CD4-positive, alpha-beta T cell treated with Interleukin-15 for 1 hour (primary cell): ENCODE measurements around the gene TEX36.
"Not testable (repeated sequence)": the region's sequence is repeated elsewhere in the genome, so short reads cannot be mapped to it uniquely, and the experiment has no call there.

Experiments
- DNase-seq: peaks from one replicate; pipeline ENCODE4 v3.0.0-alpha.2; 2020

The TEX36 gene

DNA sequence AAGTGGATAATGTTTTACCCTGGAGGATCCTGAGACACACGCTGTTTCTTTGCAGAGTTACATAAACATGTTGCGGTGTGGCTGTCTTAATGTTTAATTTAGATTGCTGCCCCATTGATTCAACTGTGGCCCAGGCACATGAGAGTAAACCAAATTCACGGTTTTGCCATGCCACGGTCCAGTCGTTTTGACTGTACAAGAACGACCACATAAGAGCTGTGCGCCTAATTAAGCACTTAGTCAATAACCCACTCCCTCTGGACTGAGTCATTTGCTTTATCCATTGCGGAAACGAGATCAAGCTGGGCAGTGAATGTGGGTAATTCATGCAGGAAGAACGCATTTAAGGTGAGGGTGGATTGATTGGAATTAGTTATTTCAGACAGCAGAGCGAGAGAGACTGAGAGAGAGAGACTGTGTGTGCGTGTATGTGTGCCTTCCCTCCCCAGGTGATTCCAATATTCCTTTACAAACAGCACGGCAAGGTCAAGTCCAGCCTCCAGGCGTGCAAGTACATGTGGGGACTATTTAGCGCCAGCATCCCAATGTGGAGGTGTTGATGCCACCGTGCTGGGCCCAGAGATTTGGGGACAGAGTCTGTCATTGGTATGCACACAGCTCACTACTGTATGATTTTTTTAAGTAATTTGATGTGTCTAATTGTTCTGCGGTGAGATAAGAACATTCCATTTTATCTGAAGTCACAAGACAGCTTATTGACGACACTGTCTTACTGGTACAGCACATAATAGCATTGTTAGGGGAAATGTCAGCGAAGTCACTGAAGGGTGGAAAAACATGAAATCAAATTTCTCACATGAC, 8.4 kb upstream of the TEX36 start:
- DNase-seq, result no peak

DNA sequence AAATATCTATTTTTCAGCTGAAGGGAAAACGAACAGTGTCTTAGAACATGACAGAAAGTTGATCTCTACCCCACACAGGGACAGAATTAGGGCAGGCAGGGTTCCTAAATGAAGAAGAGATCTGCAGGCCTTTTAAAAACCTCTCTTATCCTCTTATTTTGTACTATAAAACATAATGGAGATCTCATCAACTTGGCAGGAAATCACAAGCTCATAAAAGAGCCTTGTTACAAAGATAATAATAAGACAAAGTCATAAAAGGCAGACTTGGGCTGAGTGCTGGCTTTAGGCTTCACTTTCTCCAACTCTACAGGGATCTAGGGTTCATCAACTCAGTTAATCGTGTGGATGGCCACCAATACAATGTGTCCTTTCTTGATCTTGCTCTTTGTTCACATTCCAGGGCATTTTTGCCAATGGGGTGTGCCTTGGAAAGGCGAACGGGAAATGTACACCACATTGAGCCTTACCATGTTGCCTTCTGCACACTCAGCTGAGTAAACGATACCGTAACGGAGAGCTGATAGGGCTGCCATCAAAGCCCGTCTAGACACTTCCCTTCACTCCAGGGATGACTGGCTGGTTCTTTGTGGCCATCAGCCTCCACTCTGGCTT, 7.1 kb upstream of the TEX36 start:
- no peak for DNase-seq

DNA sequence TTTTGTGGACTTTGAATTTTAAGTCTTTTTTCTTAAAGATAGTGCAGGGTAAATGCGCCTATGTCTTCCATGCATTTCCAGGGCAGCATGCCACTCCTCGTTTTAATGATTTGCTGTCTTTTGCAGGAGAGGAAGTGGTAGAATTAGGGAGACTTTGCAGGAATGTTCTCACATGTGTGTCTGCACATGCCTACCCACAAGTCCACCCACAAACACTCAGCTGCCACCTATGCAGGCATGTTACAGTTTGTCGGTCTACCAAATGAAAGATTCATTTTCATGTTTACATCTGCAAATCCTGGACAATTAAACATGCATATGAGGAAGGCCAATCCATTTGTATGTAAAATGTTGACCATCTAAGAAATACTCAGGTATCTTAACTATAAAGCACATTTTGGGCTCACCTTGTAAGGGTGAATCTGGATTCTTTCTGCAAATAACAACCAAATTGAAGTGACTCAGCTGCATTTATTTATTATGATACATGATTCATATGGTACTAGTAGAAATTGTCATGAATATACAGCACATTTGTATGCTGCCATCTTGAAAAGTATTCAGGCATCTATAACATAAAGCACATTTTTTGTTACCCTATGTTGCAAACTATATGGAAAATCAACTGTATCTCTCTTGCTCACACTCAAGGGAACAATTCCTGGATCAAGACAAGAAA, 4.7 kb upstream of the TEX36 start:
- DNase-seq, result no peak

DNA sequence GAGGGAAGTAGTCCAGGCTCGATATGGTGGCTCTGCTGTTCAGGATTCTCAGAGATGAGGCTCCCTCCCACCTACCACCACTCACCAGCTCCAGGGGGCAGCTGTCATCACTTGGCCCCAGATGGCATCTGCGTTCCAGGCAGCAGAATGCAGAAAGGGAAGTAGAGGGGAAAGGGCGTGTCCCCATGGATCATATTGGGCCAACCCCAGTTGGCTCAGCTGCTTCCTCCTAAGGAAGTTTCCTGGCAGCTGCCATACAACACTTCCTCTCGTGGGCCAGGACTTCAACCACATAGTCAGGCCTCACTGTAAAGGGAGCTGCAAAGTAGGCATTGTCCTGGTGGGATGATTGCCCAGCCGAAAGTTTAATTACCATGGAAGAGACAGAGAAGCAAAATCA, 1.6 kb upstream of the TEX36 start:
- no peak for DNase-seq

DNA sequence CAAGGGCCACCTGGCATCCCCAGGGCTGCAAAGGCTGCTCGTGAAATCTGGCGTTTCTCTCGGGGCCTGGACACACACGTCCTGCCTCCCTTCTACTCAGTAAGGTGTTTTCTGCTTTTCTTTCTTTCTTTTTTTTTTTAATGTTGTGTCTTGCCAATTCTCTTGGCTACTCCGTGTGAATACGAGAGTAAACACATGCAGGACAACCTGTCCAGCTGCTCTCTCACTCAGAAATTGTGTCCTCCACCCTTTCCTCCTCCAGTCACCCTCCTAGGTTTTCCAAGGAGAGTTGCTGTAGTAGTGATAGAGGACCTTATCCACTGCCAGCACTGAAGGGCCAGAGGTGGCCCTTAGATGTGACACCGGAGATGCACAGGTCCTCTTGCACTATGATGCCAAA, 858 bp upstream of the TEX36 start:
- DNase-seq, result no peak

DNA sequence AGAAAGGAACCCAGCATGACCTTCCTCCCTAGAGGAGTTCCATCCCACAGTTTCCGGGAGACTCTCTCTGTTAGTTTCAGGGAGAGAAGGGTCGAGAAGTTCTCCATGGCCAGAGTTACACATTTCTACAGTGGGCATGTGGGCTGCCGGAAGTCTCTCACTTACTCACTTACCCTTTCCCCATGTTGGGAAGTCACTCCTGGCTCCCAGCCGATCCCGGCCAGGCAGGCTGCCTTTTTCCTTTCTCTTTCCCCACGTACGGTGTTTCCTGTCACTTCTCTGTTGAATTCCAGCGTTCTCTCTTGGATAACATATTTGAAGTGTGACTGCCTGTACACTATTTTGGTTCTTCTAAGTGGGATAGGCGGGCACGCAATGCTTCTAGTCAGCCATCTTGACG, 3.5 kb downstream of the TEX36 start:
- DNase-seq, result no peak

DNA sequence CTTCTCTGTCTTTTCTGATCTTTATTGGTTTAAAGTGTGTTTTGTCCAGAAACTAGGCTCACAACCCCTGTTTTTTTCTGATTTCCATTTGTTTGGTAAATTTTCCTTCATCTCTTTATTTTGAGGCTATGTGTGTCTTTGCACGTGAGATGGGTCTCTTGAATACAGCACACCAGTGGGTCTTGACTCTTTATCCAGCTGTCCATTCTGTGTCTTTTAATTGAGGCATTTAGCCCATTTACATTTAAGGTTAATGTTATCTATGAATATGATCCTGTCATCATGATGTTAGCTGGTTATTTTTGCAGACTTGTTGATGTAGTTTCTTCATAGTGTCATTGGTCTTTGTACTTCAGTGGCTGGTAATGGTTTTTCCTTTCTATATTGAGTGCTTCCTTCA, 10.1 kb downstream of the TEX36 start:
- DNase-seq, result no peak

DNA sequence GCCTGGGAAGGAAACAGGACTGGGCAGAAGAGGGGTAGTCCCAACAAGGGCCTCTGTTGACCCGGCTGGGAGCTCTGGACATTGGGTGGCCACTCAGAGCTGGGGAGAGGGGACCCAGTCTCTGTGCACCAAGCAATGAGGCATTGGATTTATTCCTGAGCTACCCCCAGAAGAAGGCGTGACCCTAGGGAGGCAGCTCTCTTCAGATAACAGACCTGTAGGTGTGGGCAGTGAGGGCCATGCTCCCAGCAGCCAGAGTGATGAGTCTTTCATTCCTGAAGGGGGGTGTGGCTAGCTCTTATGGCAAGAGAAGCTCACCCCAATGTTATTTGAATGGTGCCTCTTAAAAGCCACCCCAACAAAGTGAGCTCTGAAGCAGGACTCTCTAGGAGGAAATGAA, 20.4 kb downstream of the TEX36 start:
- no peak for DNase-seq

DNA sequence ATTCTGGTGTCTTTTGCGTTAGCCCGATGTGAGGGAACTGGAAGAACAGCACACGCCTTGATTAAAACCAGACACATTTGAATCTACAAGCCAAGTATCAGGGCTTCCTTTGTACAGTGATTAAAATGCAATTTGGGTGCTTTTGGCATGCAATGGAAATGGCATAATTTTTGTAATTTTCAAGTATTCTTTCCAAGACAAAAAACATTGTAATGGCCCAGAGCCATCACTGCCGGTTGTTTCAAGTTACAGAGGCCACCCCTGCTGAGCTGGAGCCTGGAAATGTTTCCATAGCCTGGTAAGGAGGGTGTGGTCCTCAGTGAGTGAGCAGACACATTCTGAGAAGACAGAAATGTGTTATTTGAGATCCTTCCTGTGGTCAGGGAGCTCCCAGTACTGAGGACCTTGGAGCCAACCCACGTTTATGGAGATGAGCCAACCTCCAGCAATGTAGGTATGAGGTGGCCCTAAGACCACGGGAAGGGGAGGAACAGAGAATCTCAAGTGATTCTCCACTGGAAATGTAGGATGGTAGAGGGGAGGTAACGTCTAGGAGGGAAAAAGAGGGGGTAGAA, 20.9 kb downstream of the TEX36 start:
- DNase-seq, result no peak

DNA sequence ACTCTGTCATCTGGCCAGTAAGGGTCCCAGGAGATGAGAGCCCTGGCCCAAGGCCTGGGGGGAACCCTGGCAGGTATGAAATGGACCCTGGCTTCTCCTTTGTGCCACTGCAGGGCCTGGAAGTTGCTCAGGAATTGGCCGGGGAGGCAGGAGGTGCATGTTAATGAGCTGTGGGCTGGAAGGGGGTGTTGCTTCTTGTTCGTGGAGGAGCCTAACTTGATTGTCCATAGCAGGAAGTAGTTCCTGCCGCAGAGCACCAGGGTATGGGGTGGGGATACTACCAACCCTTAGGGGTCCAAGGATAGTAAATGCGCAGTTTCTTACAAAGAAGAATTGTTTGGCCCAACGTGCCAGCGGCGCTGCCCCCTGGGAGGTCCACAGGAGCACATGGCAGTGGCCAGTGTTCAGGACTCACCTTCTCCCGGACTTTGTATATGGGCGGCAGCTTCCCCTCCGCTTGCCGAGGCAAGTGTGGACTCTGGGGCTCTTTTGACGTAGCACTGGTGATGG, 21.5 kb downstream of the TEX36 start:
- no peak for DNase-seq

DNA sequence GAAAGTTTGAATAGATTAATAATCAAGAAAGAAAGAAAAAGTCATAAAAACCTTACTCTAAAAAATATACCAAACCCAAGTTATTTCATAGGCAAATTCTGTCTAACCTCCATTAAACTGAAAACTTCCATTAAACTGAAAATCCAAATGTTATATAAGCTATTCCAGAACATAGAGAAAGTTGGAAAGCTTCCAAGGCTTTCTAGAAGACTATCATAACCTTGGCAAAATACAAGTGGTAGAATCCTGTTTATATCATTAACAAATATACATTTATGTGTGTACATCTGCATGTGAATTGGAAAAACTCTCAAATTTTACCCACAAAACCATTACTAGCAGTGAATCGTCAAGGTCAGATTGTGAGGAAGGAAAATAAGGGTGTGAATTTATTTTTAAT, 23.9 kb downstream of the TEX36 start:
- DNase-seq, result no peak

DNA sequence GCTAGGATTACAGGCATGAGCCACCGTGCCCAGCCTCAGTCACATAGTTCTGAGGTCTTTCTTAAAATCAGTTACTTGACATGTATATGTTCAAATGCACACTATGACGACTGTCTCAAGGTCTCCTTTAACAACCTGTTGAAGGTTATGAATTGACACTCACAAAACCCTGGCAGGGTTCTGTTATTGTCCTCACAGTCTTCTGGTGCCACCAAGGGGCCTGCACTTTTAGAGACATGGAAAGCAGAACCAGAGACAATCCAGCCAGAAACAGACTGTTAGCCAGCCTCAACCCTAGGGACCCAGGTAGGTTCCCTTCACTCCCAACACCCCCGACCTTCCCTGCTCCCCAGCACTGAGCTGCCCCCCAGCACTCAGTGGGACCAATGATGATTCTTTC, 26.4 kb downstream of the TEX36 start:
- DNase-seq, result no peak

DNA sequence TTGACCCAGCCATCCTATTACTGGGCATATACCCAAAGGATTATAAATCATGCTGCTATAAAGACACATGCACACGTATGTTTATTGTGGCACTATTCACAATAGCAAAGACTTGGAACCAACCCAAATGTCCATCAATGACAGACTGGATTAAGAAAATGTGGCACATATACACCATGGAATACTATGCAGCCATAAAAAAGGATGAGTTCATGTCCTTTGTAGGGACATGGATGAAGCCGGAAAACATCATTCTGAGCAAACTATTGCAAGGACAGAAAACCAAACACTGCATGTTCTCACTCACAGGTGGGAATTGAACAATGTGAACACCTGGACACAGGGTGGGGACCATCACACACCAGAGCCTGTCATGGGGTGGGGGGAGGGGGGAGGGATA, 29.9 kb downstream of the TEX36 start:
- not testable (repeated sequence) for DNase-seq

DNA sequence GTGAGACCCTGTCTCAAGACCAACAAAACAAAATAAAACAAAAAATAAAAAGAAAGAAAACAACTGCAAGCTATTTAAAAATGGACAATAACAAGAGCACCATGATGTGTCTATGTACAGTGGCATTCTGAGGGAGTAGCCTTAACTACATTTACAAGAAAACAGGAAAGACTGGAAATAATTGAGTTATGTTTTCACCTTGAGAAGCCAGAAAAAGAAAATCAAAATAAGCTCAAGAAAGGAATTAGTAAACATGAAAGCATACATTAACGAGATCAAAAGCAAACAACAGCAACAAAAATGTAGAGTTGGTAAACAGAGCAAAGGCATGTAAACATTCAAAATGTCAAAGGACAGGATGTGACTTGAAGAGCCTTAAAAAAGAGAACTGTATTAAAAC, 36.7 kb downstream of the TEX36 start:
- DNase-seq, result no peak

DNA sequence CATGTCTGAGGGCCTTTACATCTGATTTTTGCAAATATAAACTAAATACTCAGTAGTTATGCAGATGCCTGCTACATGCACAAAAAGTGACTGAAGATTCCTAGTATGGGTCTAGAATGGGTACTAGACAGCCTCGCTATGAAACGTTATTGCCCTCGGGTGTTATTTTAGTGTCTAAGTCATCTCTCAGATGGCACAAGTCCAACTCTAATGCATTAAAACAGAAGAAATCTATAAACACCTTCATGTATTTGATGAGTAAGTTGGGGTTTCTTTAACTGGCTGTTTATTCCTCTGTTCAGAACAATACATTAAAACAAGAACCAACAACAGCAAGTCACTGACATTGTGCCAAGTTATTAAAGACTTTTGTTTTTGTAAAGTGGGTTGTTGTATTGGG, 41.6 kb downstream of the TEX36 start:
- no peak for DNase-seq

DNA sequence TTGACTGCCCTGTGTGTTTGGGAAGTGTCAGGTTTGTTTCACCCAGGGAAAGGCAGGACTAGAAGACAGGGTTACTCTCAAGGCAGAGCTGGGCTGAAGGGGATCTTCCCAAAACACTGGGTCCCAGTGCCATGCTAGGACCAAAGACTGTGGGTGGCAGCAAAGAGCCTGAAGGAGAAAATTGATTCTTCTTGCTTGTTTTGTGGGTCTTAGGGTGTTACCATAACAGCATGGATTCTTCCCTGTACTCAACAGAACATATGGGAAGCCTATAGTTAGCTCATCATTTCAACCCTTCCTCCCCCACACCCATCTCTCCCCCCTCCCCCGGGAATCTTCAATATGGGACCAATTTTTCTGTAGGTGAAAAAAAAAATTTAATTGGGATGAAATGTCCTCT, 42.3 kb downstream of the TEX36 start:
- no peak for DNase-seq

DNA sequence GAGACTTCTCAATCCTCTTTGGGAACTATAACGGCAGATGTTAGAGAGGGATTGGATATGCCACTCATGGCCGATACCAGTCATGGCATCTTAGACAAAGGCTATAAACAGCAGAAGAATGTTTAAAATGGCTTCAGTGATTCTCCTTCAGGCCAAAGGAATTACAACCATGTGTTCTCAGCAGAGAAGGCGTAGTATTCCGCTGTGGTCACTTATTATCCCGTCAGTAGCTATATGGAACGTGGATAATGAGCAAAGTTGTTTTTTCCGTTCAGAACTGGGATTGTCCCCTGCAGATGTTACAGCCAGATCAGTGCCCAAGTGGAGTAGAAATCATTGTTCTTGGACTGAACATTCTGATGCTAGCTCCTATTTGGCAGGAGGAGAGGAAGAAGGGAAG, 43.1 kb downstream of the TEX36 start:
- no peak for DNase-seq

DNA sequence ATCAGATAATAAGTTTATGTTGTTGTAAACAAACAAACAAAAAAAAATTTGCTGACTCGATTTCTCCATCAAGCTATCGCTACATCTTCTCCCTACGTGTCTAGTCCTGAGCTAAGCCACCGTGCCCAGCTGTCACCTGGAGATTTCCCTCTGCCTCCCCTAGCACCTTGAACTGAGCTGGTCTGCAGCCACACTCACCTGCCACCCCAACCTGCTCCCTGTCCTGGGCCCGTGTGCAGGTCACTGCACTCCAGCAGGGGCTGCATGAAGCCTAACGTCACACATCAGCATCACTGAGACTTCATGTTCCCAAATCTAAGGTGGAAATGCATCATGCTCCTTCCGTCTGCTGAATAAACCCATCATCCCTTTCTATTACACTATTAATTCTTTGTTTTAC, 44.4 kb downstream of the TEX36 start:
- DNase-seq, result no peak

DNA sequence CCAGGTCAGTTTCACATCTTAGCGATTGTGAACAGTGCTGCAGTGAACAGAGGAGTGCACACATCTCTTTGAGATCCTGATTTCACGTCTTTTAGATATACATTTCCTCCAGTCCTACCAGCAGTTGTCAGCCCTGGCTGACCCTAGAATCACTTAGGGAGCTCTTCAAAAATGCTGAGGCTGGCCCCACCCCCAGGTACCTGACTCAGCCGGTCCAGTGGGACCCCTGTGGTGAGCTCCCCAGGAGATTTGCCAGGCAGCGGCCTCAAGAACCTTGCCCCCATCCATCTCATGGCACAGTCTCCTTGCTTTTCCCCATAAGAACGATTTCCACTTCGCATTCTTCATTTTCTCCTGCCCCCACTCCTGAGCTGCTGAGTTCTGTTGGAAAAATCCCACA, 45.5 kb downstream of the TEX36 start:
- DNase-seq, result no peak

DNA sequence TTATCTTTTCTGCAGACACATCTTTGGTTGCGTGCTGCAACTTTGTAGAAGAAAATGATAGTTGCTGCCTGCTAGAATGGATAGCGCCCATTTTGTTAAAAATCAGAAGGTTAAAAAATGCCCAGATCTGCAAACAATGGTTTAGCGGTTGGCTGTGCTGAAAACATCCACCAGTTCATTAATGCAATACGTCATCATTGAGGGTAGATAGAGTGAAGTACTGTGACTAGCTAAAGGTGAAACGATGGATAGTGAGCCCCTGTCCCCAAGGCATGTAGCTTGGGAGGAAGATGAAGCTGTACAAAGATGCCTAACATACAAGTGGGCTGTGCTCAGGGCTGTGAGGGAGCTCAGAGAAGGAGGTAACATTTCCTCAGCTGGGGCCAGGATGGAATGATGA, 48.4 kb downstream of the TEX36 start:
- DNase-seq, result no peak

DNA sequence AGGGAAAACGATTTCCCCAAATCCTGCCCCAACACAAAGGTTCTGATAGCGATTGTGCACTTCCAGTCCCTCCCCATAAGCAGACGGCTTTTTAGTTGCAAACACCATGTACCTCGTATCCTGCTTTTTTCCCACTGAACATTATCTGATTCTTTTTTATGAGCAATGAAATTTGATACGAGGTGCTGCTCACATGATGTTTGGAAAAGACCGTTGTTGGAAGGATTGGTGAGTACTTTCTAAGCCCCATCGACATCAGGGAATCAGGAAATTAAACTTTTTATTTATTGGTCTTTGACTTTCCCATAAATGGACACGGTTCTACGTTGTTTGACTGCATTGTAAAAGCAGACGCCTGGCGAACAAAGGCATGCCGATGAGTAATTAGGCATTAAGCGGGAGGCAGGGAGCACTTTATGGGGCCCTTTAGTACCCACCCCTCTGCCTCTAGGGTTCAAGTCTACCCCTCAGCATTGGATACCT, 49.4 kb downstream of the TEX36 start:
- DNase-seq, result no peak

DNA sequence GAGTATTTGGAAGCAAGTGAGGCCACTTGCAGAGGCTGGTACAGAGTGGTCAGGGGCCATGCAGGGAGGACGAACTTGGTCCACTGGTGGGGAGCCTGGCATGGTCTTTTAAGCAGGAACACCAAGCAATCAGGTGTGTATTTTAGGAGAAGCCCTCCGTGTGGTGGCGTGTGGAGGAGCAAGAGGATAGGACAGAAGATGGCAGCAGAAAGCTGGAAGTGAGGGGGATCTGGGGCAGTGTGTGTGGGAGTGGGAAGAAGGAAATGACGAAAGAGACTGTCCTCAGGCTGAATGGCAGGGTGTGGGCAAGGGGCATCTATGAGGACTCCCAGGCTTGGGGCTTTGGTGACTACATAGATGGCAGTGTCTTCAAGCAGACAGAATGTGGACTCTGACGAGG, 51.2 kb downstream of the TEX36 start:
- DNase-seq, result no peak

DNA sequence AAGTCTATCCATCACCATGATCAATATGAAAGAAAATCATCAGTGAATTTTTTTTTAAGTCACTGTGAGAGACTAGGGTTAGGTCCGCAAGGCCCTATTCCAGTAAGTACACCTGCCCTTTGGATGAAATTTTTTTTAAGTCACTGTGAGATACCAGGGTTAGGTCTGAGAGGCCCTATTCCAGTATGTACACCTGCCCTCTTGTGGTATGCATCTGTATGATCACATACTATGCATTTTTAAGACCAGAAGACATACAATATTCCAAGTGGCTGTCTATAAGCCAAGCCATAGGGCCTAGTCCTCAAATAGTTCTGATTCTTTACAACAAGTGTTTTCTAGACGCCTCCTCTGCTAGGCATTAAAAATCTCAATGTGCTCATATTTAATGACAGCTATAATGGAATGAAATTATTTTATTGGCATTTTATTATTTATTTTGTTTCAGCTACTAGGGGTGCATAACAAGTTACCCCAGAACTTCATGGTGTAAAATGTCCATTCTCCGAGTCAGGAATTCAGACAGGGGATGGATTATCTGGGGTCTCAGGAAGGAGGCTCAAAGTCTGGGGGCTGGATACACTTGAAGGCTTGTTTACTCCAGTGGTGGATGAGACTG, 53.1 kb downstream of the TEX36 start:
- no peak for DNase-seq
